HepG2 (cell line): ENCODE results near the gene EXOSC6. TPM values are rescaled to one million over a fixed set of nuclear protein-coding genes. Genes with fewer than 3 reads are reported as not detected.

Experiments used
- ARNT ChIP-seq: fragments of 450-650 bp; IDR thresholded peaks from 2 replicates; pipeline ENCODE4 v1.6.1; 2017
- ATAD3A ChIP-seq: sonication (generic); formaldehyde crosslinking; IDR thresholded peaks from 2 replicates; pipeline ENCODE4 v1.4.0; 2020; ENCODE audit warnings: missing genetic modification reagents
- DNMT3B ChIP-seq: conservative IDR thresholded peaks from 2 replicates; pipeline ENCODE4 v1.6.1; 2016; ENCODE audit warnings: missing biosample characterization, control low read depth
- FOSL1 ChIP-seq: sonication (generic); formaldehyde crosslinking; IDR thresholded peaks from 2 replicates; pipeline ENCODE4 v1.9.0; 2021; ENCODE audit warnings: missing genetic modification reagents, borderline replicate concordance
- FOXA1 ChIP-seq, 2 experiments: fragments of 450-650 bp in 1 of 2; sonication (generic) in 1 of 2; formaldehyde crosslinking in 1 of 2; IDR thresholded peaks; 2 replicates each; pipeline versions ENCODE4 v1.4.0 to v1.6.1; 2016 to 2020; ENCODE audit warnings: missing genetic modification reagents in 1 of 2
- GTF2F1 ChIP-seq: fragments of 150-350 bp; IDR thresholded peaks from 2 replicates; pipeline ENCODE4 v1.6.1; 2014; ENCODE audit warnings: low read length
- IKZF4 ChIP-seq: sonication (generic); formaldehyde crosslinking; IDR thresholded peaks from 2 replicates; pipeline ENCODE4 v1.5.1; 2020; ENCODE audit warnings: borderline replicate concordance, mild to moderate bottlenecking, low read depth, missing genetic modification reagents; ENCODE audit errors: not compliant biosample characterization
- KDM5A ChIP-seq: fragments of 200-600 bp; sonication (generic); IDR thresholded peaks from 2 replicates; pipeline ENCODE4 v1.7.0; 2018; ENCODE audit warnings: antibody characterized with exemption, mild to moderate bottlenecking, low read length, borderline replicate concordance
- PCBP2 ChIP-seq: fragments of 200-400 bp; formaldehyde crosslinking; optimal IDR thresholded peaks from 2 replicates; pipeline ENCODE3; 2018; ENCODE audit warnings: low read length, low read depth; ENCODE audit not compliant: poor library complexity, severe bottlenecking
- PHF21A ChIP-seq: sonication (generic); formaldehyde crosslinking; IDR thresholded peaks from 2 replicates; pipeline ENCODE4 v1.5.0; 2020; ENCODE audit warnings: mild to moderate bottlenecking, missing genetic modification reagents
- REPIN1 ChIP-seq: sonication (generic); formaldehyde crosslinking; IDR thresholded peaks from 2 replicates; pipeline ENCODE4 v1.8.0; 2022; ENCODE audit warnings: missing genetic modification reagents, low read depth, mild to moderate bottlenecking, borderline replicate concordance
- SP1 ChIP-seq, 2 experiments: fragments of 450-650 bp in 1 of 2; sonication (generic) in 1 of 2; formaldehyde crosslinking in 1 of 2; IDR thresholded peaks; 2 replicates each; pipeline versions ENCODE4 v1.4.0 to v1.6.1; 2016 to 2020; ENCODE audit warnings: missing genetic modification reagents in 1 of 2
- TMF1 ChIP-seq: sonication (generic); formaldehyde crosslinking; IDR thresholded peaks from 2 replicates; pipeline ENCODE4 v1.8.1; 2022; ENCODE audit warnings: low read depth, missing genetic modification reagents
- XBP1 ChIP-seq: sonication (generic); formaldehyde crosslinking; IDR thresholded peaks from 2 replicates; pipeline ENCODE4 v1.5.0; 2020; ENCODE audit warnings: missing genetic modification reagents
- ZBTB21 ChIP-seq: sonication (generic); formaldehyde crosslinking; IDR thresholded peaks from 2 replicates; pipeline ENCODE4 v1.4.0; 2020; ENCODE audit warnings: missing genetic modification reagents
- ZBTB3 ChIP-seq: sonication (generic); formaldehyde crosslinking; IDR thresholded peaks from 2 replicates; pipeline ENCODE4 v1.4.0; 2020; ENCODE audit warnings: low read depth, mild to moderate bottlenecking, moderate library complexity, missing genetic modification reagents, borderline replicate concordance
- ZNF253 ChIP-seq: sonication (generic); formaldehyde crosslinking; IDR thresholded peaks from 2 replicates; pipeline ENCODE4 v1.8.0; 2022; ENCODE audit warnings: mild to moderate bottlenecking, missing genetic modification reagents, borderline replicate concordance
- ZNF264 ChIP-seq: sonication (generic); formaldehyde crosslinking; IDR thresholded peaks from 2 replicates; pipeline ENCODE4 v1.4.0; 2020; ENCODE audit warnings: missing genetic modification reagents
- ZNF329 ChIP-seq: sonication (generic); formaldehyde crosslinking; IDR thresholded peaks from 2 replicates; pipeline ENCODE4 v1.9.0; 2021; ENCODE audit warnings: low read depth, mild to moderate bottlenecking, missing genetic modification reagents
- ZNF468 ChIP-seq: sonication (generic); formaldehyde crosslinking; IDR thresholded peaks from 2 replicates; pipeline ENCODE4 v1.8.0; 2022; ENCODE audit warnings: mild to moderate bottlenecking, moderate library complexity, missing genetic modification reagents
- ZNF501 ChIP-seq: sonication (generic); formaldehyde crosslinking; IDR thresholded peaks from 2 replicates; pipeline ENCODE4 v1.5.1; 2020; ENCODE audit warnings: mild to moderate bottlenecking, moderate library complexity, missing genetic modification reagents
- ZNF557 ChIP-seq: sonication (generic); formaldehyde crosslinking; IDR thresholded peaks from 2 replicates; pipeline ENCODE4 v1.4.0; 2020; ENCODE audit warnings: missing genetic modification reagents
- ZNF607 ChIP-seq: sonication (generic); formaldehyde crosslinking; IDR thresholded peaks from 2 replicates; pipeline ENCODE4 v1.5.1; 2020; ENCODE audit warnings: missing genetic modification reagents, mild to moderate bottlenecking, borderline replicate concordance
- ZNF615 ChIP-seq: sonication (generic); formaldehyde crosslinking; IDR thresholded peaks from 2 replicates; pipeline ENCODE4 v1.5.0; 2020; ENCODE audit warnings: mild to moderate bottlenecking, missing genetic modification reagents, borderline replicate concordance
- ZNF652 ChIP-seq: IDR thresholded peaks from 2 replicates; pipeline ENCODE4 v1.6.1; 2016; ENCODE audit warnings: low read depth, borderline replicate concordance
- ZNF7 ChIP-seq: IDR thresholded peaks from 2 replicates; pipeline ENCODE4 v1.6.1; 2016; ENCODE audit warnings: missing biosample characterization, missing genetic modification reagents
- ZNF737 ChIP-seq: sonication (generic); formaldehyde crosslinking; IDR thresholded peaks from 2 replicates; pipeline ENCODE4 v1.5.0; 2020; ENCODE audit warnings: missing genetic modification reagents, mild to moderate bottlenecking, borderline replicate concordance
- ZNF746 ChIP-seq: sonication (generic); formaldehyde crosslinking; IDR thresholded peaks from 2 replicates; pipeline ENCODE4 v1.8.0; 2022; ENCODE audit warnings: mild to moderate bottlenecking, missing genetic modification reagents
- ZSCAN21 ChIP-seq: sonication (generic); formaldehyde crosslinking; IDR thresholded peaks from 2 replicates; pipeline ENCODE4 v1.8.0; 2022; ENCODE audit warnings: mild to moderate bottlenecking, missing genetic modification reagents, moderate library complexity, borderline replicate concordance
- polyA plus RNA-seq, 8 experiments: library from polyadenylated mRNA; depleted of rRNA in 3 of 8; stranded (reverse) in 7 of 8; unstranded in 1 of 8; fragments of >200 nt; fragmentation: Illumina TruSeq in 4 of 8; extraction: Trizol in 4 of 8; gene quantifications; 2 replicates each; pipeline versions ENCODE4 v1.2.1 to v1.2.3, GENCODE V29; 2011 to 2016; ENCODE audit warnings: low read depth in 4 of 8, missing spikeins in 1 of 8, mixed read lengths in 1 of 8; ENCODE audit not compliant: insufficient read depth in 1 of 8
- total RNA-seq, 5 experiments: library from RNA; depleted of rRNA; stranded (reverse); fragments of >200 nt; fragmentation: Illumina TruSeq; extraction: Trizol; gene quantifications; 2 replicates each; pipeline ENCODE4 v1.2.3, GENCODE V29; 2016; ENCODE audit warnings: low read depth in 1 of 5
- TF ChIP-seq, protein P1 (sequence below): sonication (generic); formaldehyde crosslinking; IDR thresholded peaks from 2 replicates; pipeline ENCODE4 v1.4.0; 2020; ENCODE audit warnings: missing genetic modification reagents
- TF ChIP-seq, protein P2 (sequence below): sonication (generic); formaldehyde crosslinking; IDR thresholded peaks from 2 replicates; pipeline ENCODE4 v1.4.0; 2020; ENCODE audit warnings: mild to moderate bottlenecking, missing genetic modification reagents

EXOSC6 gene
- total and polyA plus RNA-seq, 2 of the 13 experiments (the other 11 are each of a cell fraction or from before 2014, with no cell fraction given) = 13.1 to 39.9 TPM

DNA sequence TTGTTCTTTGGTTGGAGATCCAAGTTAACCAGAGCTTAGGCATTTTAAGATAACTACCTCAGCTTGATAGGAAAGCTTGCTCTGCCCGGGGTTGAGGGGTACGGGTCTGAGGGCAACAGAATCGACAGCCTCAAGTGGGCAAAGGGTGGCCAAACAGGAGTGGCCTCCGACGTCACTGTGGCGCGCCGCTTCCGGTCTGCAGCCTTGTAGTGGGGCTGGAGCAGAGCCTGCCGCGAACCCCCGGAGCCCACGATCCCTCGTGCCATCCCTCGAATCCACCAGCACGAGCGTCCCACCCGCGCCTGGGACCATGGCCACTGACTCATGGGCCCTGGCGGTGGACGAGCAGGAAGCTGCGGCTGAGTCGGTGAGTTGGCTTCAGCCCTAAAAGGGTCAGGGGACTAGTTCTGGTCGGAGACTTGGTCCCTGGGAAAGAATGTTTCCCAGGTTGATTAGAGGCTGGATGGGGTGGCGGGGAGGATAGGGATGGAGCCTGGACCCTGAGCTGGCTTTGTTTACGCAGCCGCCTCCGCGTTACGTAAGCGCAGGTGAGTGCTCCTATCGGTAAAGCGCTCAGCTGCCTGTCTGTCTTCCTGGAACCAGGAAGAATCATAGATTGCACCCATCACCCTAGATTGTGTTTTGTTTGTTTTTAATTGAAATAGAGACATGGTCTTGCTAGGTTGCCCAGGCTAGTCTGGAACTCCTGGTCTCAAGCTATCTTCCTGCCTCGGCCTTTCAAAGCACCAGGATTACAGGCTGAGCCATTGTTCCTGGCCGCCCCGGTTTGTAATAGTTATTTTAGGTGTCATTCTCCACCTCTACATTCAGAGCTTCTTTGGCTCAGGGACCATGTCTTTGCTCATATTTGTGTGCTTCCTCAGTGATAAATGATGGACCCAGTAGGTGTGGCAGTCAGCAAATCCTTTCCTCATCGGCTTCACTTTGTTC lies 47.5 kb upstream of the EXOSC6 start, which contains the start of gene DDX19B (continued):
- TF ChIP-seq TMF1 (CRISPR knock-in tag) (peak; percentile 91), XBP1 (0 out of 2 replicates have a peak, but pooled peaks have one; percentile 45), PCBP2 (no peak), ZNF652 (CRISPR knock-in tag) (no peak; the same call in 1 of the 2 replicates), ZNF607 (CRISPR knock-in tag) (peak; percentile 79; the same call in 1 of the 2 replicates), ZNF615 (CRISPR knock-in tag) (0 out of 2 replicates have a peak, but pooled peaks have one; percentile 19), GTF2F1 (no peak), ZNF7 (CRISPR knock-in tag) (no peak), PHF21A (CRISPR knock-in tag) (peak; percentile 76; the same call in 1 of the 2 replicates), ATAD3A (CRISPR knock-in tag) (no peak), ZNF501 (CRISPR knock-in tag) (peak; percentile 97), KDM5A (peak; percentile 91), FOXA1 (IDR thresholded peaks at IDR 0.05) (peak; percentile 58; the same call in 1 of the 2 replicates), FOXA1 (CRISPR knock-in tag; IDR thresholded peaks at IDR 0.05) (peak; percentile 99), ZBTB3 (CRISPR knock-in tag) (no peak; the same call in 1 of the 2 replicates), ZNF557 (no peak), FOSL1 (no peak), ZBTB21 (CRISPR knock-in tag) (peak; percentile 74), ZNF737 (CRISPR knock-in tag) (no peak), ZSCAN21 (CRISPR knock-in tag) (peak; percentile 77), SP1 (IDR thresholded peaks at IDR 0.05) (no peak), SP1 (CRISPR knock-in tag; IDR thresholded peaks at IDR 0.05) (peak; percentile 45), DNMT3B (CRISPR knock-in tag) (no peak), ZNF468 (CRISPR knock-in tag) (peak; percentile 93; the same call in 1 of the 2 replicates), ZNF746 (CRISPR knock-in tag) (no peak; the same call in 1 of the 2 replicates), ZNF253 (CRISPR knock-in tag) (0 out of 2 replicates have a peak, but pooled peaks have one; percentile 85), ARNT (no peak), ZNF264 (CRISPR knock-in tag) (no peak), IKZF4 (CRISPR knock-in tag) (peak; percentile 92), REPIN1 (CRISPR knock-in tag) (peak; percentile 95; the same call in 1 of the 2 replicates), ZNF329 (CRISPR knock-in tag) (peak; percentile 67; the same call in 1 of the 2 replicates)
- TF ChIP-seq, protein P1, sequence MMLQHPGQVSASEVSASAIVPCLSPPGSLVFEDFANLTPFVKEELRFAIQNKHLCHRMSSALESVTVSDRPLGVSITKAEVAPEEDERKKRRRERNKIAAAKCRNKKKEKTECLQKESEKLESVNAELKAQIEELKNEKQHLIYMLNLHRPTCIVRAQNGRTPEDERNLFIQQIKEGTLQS (CRISPR knock-in tag) = peak; percentile 37
- TF ChIP-seq, protein P2, sequence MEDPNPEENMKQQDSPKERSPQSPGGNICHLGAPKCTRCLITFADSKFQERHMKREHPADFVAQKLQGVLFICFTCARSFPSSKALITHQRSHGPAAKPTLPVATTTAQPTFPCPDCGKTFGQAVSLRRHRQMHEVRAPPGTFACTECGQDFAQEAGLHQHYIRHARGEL (CRISPR knock-in tag) = no peak; the same call in 1 of the 2 replicates
